Stimulated activated effector memory CD8-positive, alpha-beta T cell treated with anti-CD3 and anti-CD28 coated beads, Interleukin-12 subunit alpha, Interleukin-12 subunit beta, amount 100 ng/mL, for 72 hours (primary cell): ENCODE measurements around the gene CD7.
A peak's percentile ranks its signal among the peaks of the same experiment; 100 is the strongest.

Experiments used
- ATAC-seq: fragments of 150-1000 bp; cut with Tn5 transposase; 2 replicates; pipeline ENCODE4 v1.10.0; 2021
- DNase-seq, 2 donors: peaks; one replicate each; pipeline ENCODE4 v3.0.0; 2021 to 2022; ENCODE audit warnings: low spot score in 2 of 2
- H3K27ac Mint-ChIP-seq: one replicate; pipeline ENCODE4 v1.8.0; 2022; ENCODE audit warnings: mild to moderate bottlenecking, mixed read lengths
- H3K36me3 Mint-ChIP-seq: one replicate; pipeline ENCODE4 v1.8.0; 2022; ENCODE audit warnings: mild to moderate bottlenecking, mixed read lengths
- H3K4me1 Mint-ChIP-seq: one replicate; pipeline ENCODE4 v1.8.0; 2022; ENCODE audit warnings: mixed read lengths
- H3K4me3 Mint-ChIP-seq: one replicate; pipeline ENCODE4 v1.8.0; 2022; ENCODE audit warnings: mild to moderate bottlenecking, mixed read lengths
- H3K9me3 Mint-ChIP-seq: one replicate; pipeline ENCODE4 v1.8.0; 2022; ENCODE audit warnings: mixed read lengths

The CD7 gene

GRCh38 chr17:82291582-82292250 lies 25.7 kb downstream of the CD7 start:
- H3K9me3 Mint-ChIP-seq: no peaks in the 10 kb centered on the region
- peaks cover 6% of the 10 kb centered on the region for H3K36me3 Mint-ChIP-seq
- ATAC-seq (no peak), DNase-seq (no peak)
- H3K4me3 Mint-ChIP-seq: peak overlapping the region; percentile 75
- peak overlapping the region; percentile 88 for H3K27ac Mint-ChIP-seq
- H3K4me1 Mint-ChIP-seq: peaks cover 39% of the 10 kb centered on the region

GRCh38 chr17:82287868-82288801 lies 29.3 kb downstream of the CD7 start:
- Mint-ChIP-seq H3K36me3 (peaks cover 10% of the 10 kb centered on the region), H3K27ac (peak overlapping the region; percentile 17), H3K4me3 (no peak overlapping the region), H3K9me3 (no peaks in the 10 kb centered on the region), H3K4me1 (peaks cover 25% of the 10 kb centered on the region)
- ATAC-seq: no peak
- DNase-seq: no peak

- Mint-ChIP-seq H3K36me3 (peaks cover 6% of the 10 kb centered on the region), H3K9me3 (no peaks in the 10 kb centered on the region), H3K4me1 (peaks cover 33% of the 10 kb centered on the region), H3K27ac (peak overlapping the region; percentile 17), H3K4me3 (no peak overlapping the region)
- no peak for DNase-seq
- ATAC-seq: no peak
Observed at GRCh38 chr17:82287013-82287867, 30.2 kb downstream of the CD7 start.

GRCh38 chr17:82285141-82285540 lies 32.3 kb downstream of the CD7 start:
- Mint-ChIP-seq H3K27ac (no peak overlapping the region), H3K4me3 (no peak overlapping the region), H3K36me3 (peaks cover 13% of the 10 kb centered on the region), H3K9me3 (no peaks in the 10 kb centered on the region), H3K4me1 (peaks cover 40% of the 10 kb centered on the region)
- DNase-seq (no peak), ATAC-seq (no peak)

- Mint-ChIP-seq H3K4me3 (peak overlapping the region; percentile 64), H3K4me1 (peaks cover 38% of the 10 kb centered on the region), H3K36me3 (peaks cover 13% of the 10 kb centered on the region), H3K9me3 (no peaks in the 10 kb centered on the region), H3K27ac (peak overlapping the region; percentile 76)
- DNase-seq (peak; percentile 51 to 81), ATAC-seq (peak; percentile 88)
Observed at GRCh38 chr17:82283208-82283749, 34.1 kb downstream of the CD7 start.

GRCh38 chr17:82282239-82283207 lies 34.9 kb downstream of the CD7 start:
- Mint-ChIP-seq H3K27ac (peak overlapping the region; percentile 76), H3K9me3 (no peaks in the 10 kb centered on the region), H3K36me3 (peaks cover 13% of the 10 kb centered on the region), H3K4me1 (peaks cover 33% of the 10 kb centered on the region), H3K4me3 (peak overlapping the region; percentile 64)
- DNase-seq (no peak), ATAC-seq (no peak)

GRCh38 chr17:82281502-82282238 lies 35.7 kb downstream of the CD7 start:
- Mint-ChIP-seq H3K4me1 (peaks cover 33% of the 10 kb centered on the region), H3K36me3 (peaks cover 13% of the 10 kb centered on the region), H3K9me3 (no peaks in the 10 kb centered on the region), H3K27ac (peak overlapping the region; percentile 74), H3K4me3 (peak overlapping the region; percentile 64)
- ATAC-seq (peak; percentile 95), DNase-seq (peak; percentile 56 to 77)

GRCh38 chr17:82281076-82281475 lies 36.3 kb downstream of the CD7 start:
- H3K27ac Mint-ChIP-seq: peak overlapping the region; percentile 74
- H3K9me3 Mint-ChIP-seq: no peaks in the 10 kb centered on the region
- peak overlapping the region; percentile 64 for H3K4me3 Mint-ChIP-seq
- H3K36me3 Mint-ChIP-seq: peaks cover 13% of the 10 kb centered on the region
- no peak for DNase-seq
- ATAC-seq: no peak
- H3K4me1 Mint-ChIP-seq: peaks cover 33% of the 10 kb centered on the region

- DNase-seq (no peak), ATAC-seq (no peak)
- H3K4me1 Mint-ChIP-seq: peaks cover 33% of the 10 kb centered on the region
- H3K36me3 Mint-ChIP-seq: peaks cover 13% of the 10 kb centered on the region
- no peak overlapping the region for H3K27ac Mint-ChIP-seq
- no peaks in the 10 kb centered on the region for H3K9me3 Mint-ChIP-seq
- peak overlapping the region; percentile 64 for H3K4me3 Mint-ChIP-seq
Observed at GRCh38 chr17:82280537-82280936, 36.9 kb downstream of the CD7 start.

GRCh38 chr17:82278786-82279391 lies 38.5 kb downstream of the CD7 start:
- ATAC-seq (no peak), DNase-seq (no peak)
- H3K9me3 Mint-ChIP-seq: no peaks in the 10 kb centered on the region
- peaks cover 40% of the 10 kb centered on the region for H3K4me1 Mint-ChIP-seq
- H3K36me3 Mint-ChIP-seq: peaks cover 13% of the 10 kb centered on the region
- no peak overlapping the region for H3K4me3 Mint-ChIP-seq
- H3K27ac Mint-ChIP-seq: no peak overlapping the region

- H3K4me1 Mint-ChIP-seq: peaks cover 34% of the 10 kb centered on the region
- peaks cover 14% of the 10 kb centered on the region for H3K36me3 Mint-ChIP-seq
- DNase-seq (no peak), ATAC-seq (no peak)
- no peak overlapping the region for H3K27ac Mint-ChIP-seq
- no peaks in the 10 kb centered on the region for H3K9me3 Mint-ChIP-seq
- no peak overlapping the region for H3K4me3 Mint-ChIP-seq
Observed at GRCh38 chr17:82278308-82278707, 39.1 kb downstream of the CD7 start.

GRCh38 chr17:82277851-82278250 lies 39.6 kb downstream of the CD7 start:
- ATAC-seq (no peak), DNase-seq (no peak)
- Mint-ChIP-seq H3K9me3 (no peaks in the 10 kb centered on the region), H3K36me3 (peaks cover 14% of the 10 kb centered on the region), H3K4me1 (peaks cover 29% of the 10 kb centered on the region), H3K4me3 (no peak overlapping the region), H3K27ac (no peak overlapping the region)

GRCh38 chr17:82276938-82277337 lies 40.5 kb downstream of the CD7 start:
- no peaks in the 10 kb centered on the region for H3K9me3 Mint-ChIP-seq
- no peak overlapping the region for H3K4me3 Mint-ChIP-seq
- H3K27ac Mint-ChIP-seq: no peak overlapping the region
- H3K4me1 Mint-ChIP-seq: peaks cover 30% of the 10 kb centered on the region
- ATAC-seq: no peak
- H3K36me3 Mint-ChIP-seq: peaks cover 20% of the 10 kb centered on the region
- no peak for DNase-seq
